K562 (cell line): ENCODE data around the gene PLD3. TPM values are rescaled to one million over a fixed set of nuclear protein-coding genes. Genes with fewer than 3 reads are reported as not detected.

Experiments used
- AFF4 ChIP-seq: sonication (generic); formaldehyde crosslinking; IDR thresholded peaks from 2 replicates; pipeline ENCODE4 v1.8.0; 2023; ENCODE audit warnings: mild to moderate bottlenecking, missing genetic modification reagents
- CC2D1A ChIP-seq: fragments of 450-650 bp; IDR thresholded peaks from 2 replicates; pipeline ENCODE4 v1.6.1; 2017; ENCODE audit warnings: mild to moderate bottlenecking
- CLOCK ChIP-seq: fragments of 250-450 bp; sonication (Bioruptor Pico); IDR thresholded peaks from 2 replicates; pipeline ENCODE4 v1.4.0; 2020; ENCODE audit warnings: mild to moderate bottlenecking, moderate library complexity, borderline replicate concordance
- DIDO1 ChIP-seq: fragments of 450-650 bp; IDR thresholded peaks from 2 replicates; pipeline ENCODE4 v1.6.1; 2016; ENCODE audit warnings: low read depth, missing biosample characterization, missing genetic modification characterization
- ELK1 ChIP-seq: sonication (generic); formaldehyde crosslinking; IDR thresholded peaks from 2 replicates; pipeline ENCODE4 v1.8.1; 2022; ENCODE audit warnings: missing genetic modification reagents
- HCFC1 ChIP-seq: IDR thresholded peaks from 2 replicates; pipeline ENCODE4 v1.6.1; 2012; ENCODE audit warnings: low read depth, low read length, improper control_type of control experiment
- NCOA1 ChIP-seq: fragments of 450-650 bp; IDR thresholded peaks from 2 replicates; pipeline ENCODE4 v1.6.1; 2016; ENCODE audit warnings: low read depth
- REST ChIP-seq, 2 experiments: fragments of 450-650 bp; formaldehyde crosslinking in 1 of 2; IDR thresholded peaks; 2 replicates each; pipeline versions ENCODE4 v1.4.0 to v1.6.1; 2014 to 2020; ENCODE audit warnings: mild to moderate bottlenecking in 2 of 2, borderline replicate concordance in 1 of 2, low read depth in 1 of 2
- SPI1 ChIP-seq: IDR thresholded peaks from 2 replicates; pipeline ENCODE4 v1.6.1; 2011; ENCODE audit warnings: low read depth, low read length, control low read depth, borderline replicate concordance
- U2AF2 ChIP-seq: fragments of 200-400 bp; formaldehyde crosslinking; optimal IDR thresholded peaks from 2 replicates; pipeline ENCODE3; 2017; ENCODE audit warnings: low read depth, mild to moderate bottlenecking, low read length
- ZFPM2 ChIP-seq: fragments of 250-450 bp; sonication (Bioruptor Pico); IDR thresholded peaks from 2 replicates; pipeline ENCODE4 v1.5.1; 2022; ENCODE audit warnings: mild to moderate bottlenecking
- polyA plus RNA-seq, 8 experiments: library from polyadenylated mRNA; depleted of rRNA in 4 of 8; stranded (reverse) in 5 of 8; unstranded in 3 of 8; fragments of >200 nt; fragmentation: Nextera tagmentation in 2 of 8; fragmentation: Illumina TruSeq in 1 of 8; extraction: Ambion mirVana in 2 of 8; extraction: Trizol in 1 of 8; gene quantifications; 2 replicates each; pipeline versions ENCODE4 v1.2.1 to v1.2.3, GENCODE V29; 2011 to 2014; ENCODE audit warnings: inconsistent platforms in 1 of 8, missing spikeins in 1 of 8
- total RNA-seq, 7 experiments: library from RNA; depleted of rRNA in 6 of 7; stranded (reverse); fragments of >200 nt in 6 of 7; fragmentation: Illumina TruSeq in 2 of 7; extraction: Trizol in 2 of 7; gene quantifications; 2 replicates each; pipeline versions ENCODE4 v1.2.1 to v1.2.3, GENCODE V29; 2011 to 2021; ENCODE audit warnings: low replicate concordance in 1 of 7

The PLD3 gene
- total and polyA plus RNA-seq, 9 of the 15 experiments (the other 6 are each of a cell fraction or from before 2014, with no cell fraction given): 2.3 to 128 (median 72.7) TPM

GRCh38 chr19:40370997-40371801, 22.7 kb downstream of the PLD3 start (continued):
- TF ChIP-seq REST (IDR thresholded peaks at IDR 0.05; ENCODE audit: borderline replicate concordance) (no peak), REST (CRISPR knock-in tag; IDR thresholded peaks at IDR 0.05; ENCODE audit: low read depth) (no peak), HCFC1 (no peak), CLOCK (CRISPR knock-in tag) (no peak), DIDO1 (tag) (no peak), U2AF2 (no peak), SPI1 (no peak), ZFPM2 (no peak), CC2D1A (no peak), NCOA1 (no peak), AFF4 (no peak), ELK1 (CRISPR knock-in tag) (no peak)
